HepG2 (cell line): ENCODE measurements around the gene FAM114A1. TPM values are rescaled to one million over a fixed set of nuclear protein-coding genes. Genes with fewer than 3 reads are reported as not detected.
A peak's percentile ranks its signal among the peaks of the same experiment; 100 is the strongest.

Source experiments
- ASH2L ChIP-seq: fragments of 300-600, 200-600 bp; sonication (generic); IDR thresholded peaks from 2 replicates; pipeline ENCODE4 v1.7.0; 2017; ENCODE audit warnings: low read depth, mild to moderate bottlenecking, moderate library complexity, mixed read lengths, low read length; ENCODE audit not compliant: insufficient read length
- DR1 ChIP-seq: sonication (generic); formaldehyde crosslinking; IDR thresholded peaks from 2 replicates; pipeline ENCODE4 v1.8.0; 2021; ENCODE audit warnings: mild to moderate bottlenecking, missing genetic modification reagents, inconsistent platforms
- EP300 ChIP-seq, 3 experiments: sonication (generic) in 1 of 3; formaldehyde crosslinking in 1 of 3; IDR thresholded peaks; 2 replicates each; pipeline versions ENCODE4 v1.5.1 to v1.6.1; 2011 to 2020; ENCODE audit warnings: low read depth in 2 of 3, low read length in 2 of 3, borderline replicate concordance in 1 of 3, improper control_type of control experiment in 1 of 3, mild to moderate bottlenecking in 1 of 3, missing genetic modification reagents in 1 of 3, moderate library complexity in 1 of 3
- HOXA3 ChIP-seq: sonication (generic); formaldehyde crosslinking; IDR thresholded peaks from 2 replicates; pipeline ENCODE4 v1.5.0; 2020; ENCODE audit warnings: missing genetic modification reagents
- KDM2A ChIP-seq: sonication (generic); formaldehyde crosslinking; IDR thresholded peaks from 2 replicates; pipeline ENCODE4 v1.4.0; 2020; ENCODE audit warnings: low read depth, missing genetic modification reagents, borderline replicate concordance
- POLR2A ChIP-seq, 2 experiments: IDR thresholded peaks; 2 replicates each; pipeline ENCODE4 v1.6.1; 2011; ENCODE audit warnings: low read depth in 2 of 2, low read length in 2 of 2, mild to moderate bottlenecking in 1 of 2, moderate library complexity in 1 of 2; ENCODE audit not compliant: insufficient read depth in 1 of 2
- SOX6 ChIP-seq, 2 experiments: fragments of 450-650 bp in 1 of 2; sonication (generic) in 1 of 2; formaldehyde crosslinking in 1 of 2; IDR thresholded peaks; 2 replicates each; pipeline versions ENCODE4 v1.4.0 to v1.6.1; 2017 to 2020; ENCODE audit warnings: antibody characterized with exemption in 1 of 2, mild to moderate bottlenecking in 1 of 2, missing genetic modification reagents in 1 of 2
- STAT5B ChIP-seq: sonication (generic); formaldehyde crosslinking; IDR thresholded peaks from 2 replicates; pipeline ENCODE4 v1.4.0; 2020; ENCODE audit warnings: missing genetic modification reagents
- YEATS4 ChIP-seq: sonication (generic); formaldehyde crosslinking; IDR thresholded peaks from 2 replicates; pipeline ENCODE4 v1.4.0; 2020; ENCODE audit warnings: missing genetic modification reagents, borderline replicate concordance
- YY1 ChIP-seq: IDR thresholded peaks from 2 replicates; pipeline ENCODE4 v1.6.1; 2011; ENCODE audit warnings: low read length, low read depth, moderate library complexity, mild to moderate bottlenecking; ENCODE audit not compliant: insufficient read depth, insufficient replicate concordance
- ZKSCAN8 ChIP-seq: IDR thresholded peaks from 2 replicates; pipeline ENCODE4 v1.6.1; 2016; ENCODE audit warnings: borderline replicate concordance, missing genetic modification reagents, missing compliant biosample characterization
- ZMYM2 ChIP-seq: sonication (generic); formaldehyde crosslinking; IDR thresholded peaks from 2 replicates; pipeline ENCODE4 v1.8.0; 2022; ENCODE audit warnings: mild to moderate bottlenecking, missing genetic modification reagents
- ZMYM4 ChIP-seq: sonication (generic); formaldehyde crosslinking; IDR thresholded peaks from 2 replicates; pipeline ENCODE4 v1.8.1; 2023; ENCODE audit warnings: mild to moderate bottlenecking, missing genetic modification reagents
- ZNF446 ChIP-seq: sonication (generic); formaldehyde crosslinking; IDR thresholded peaks from 2 replicates; pipeline ENCODE4 v1.5.0; 2020; ENCODE audit warnings: mild to moderate bottlenecking, missing genetic modification reagents
- ZSCAN31 ChIP-seq: sonication (generic); formaldehyde crosslinking; IDR thresholded peaks from 2 replicates; pipeline ENCODE4 v1.5.0; 2020; ENCODE audit warnings: low read depth, mild to moderate bottlenecking, missing genetic modification reagents
- polyA plus RNA-seq, 8 experiments: library from polyadenylated mRNA; depleted of rRNA in 3 of 8; stranded (reverse) in 7 of 8; unstranded in 1 of 8; fragments of >200 nt; fragmentation: Illumina TruSeq in 4 of 8; extraction: Trizol in 4 of 8; gene quantifications; 2 replicates each; pipeline versions ENCODE4 v1.2.1 to v1.2.3, GENCODE V29; 2011 to 2016; ENCODE audit warnings: low read depth in 4 of 8, missing spikeins in 1 of 8, mixed read lengths in 1 of 8; ENCODE audit not compliant: insufficient read depth in 1 of 8
- total RNA-seq, 5 experiments: library from RNA; depleted of rRNA; stranded (reverse); fragments of >200 nt; fragmentation: Illumina TruSeq; extraction: Trizol; gene quantifications; 2 replicates each; pipeline ENCODE4 v1.2.3, GENCODE V29; 2016; ENCODE audit warnings: low read depth in 1 of 5
- TF ChIP-seq, protein P1 (sequence below): IDR thresholded peaks from 2 replicates; pipeline ENCODE4 v1.6.1; 2016; ENCODE audit warnings: missing genetic modification reagents, missing compliant biosample characterization
- TF ChIP-seq, protein P2 (sequence below): sonication (generic); formaldehyde crosslinking; IDR thresholded peaks from 2 replicates; pipeline ENCODE4 v1.4.0; 2020; ENCODE audit warnings: missing genetic modification reagents
- TF ChIP-seq, protein P3 (sequence below): sonication (generic); formaldehyde crosslinking; IDR thresholded peaks from 2 replicates; pipeline ENCODE4 v1.9.0; 2022; ENCODE audit warnings: missing genetic modification reagents, mild to moderate bottlenecking, borderline replicate concordance
- TF ChIP-seq, protein P4 (sequence below): sonication (generic); formaldehyde crosslinking; IDR thresholded peaks from 2 replicates; pipeline ENCODE4 v1.4.0; 2020; ENCODE audit warnings: mild to moderate bottlenecking, missing genetic modification reagents
- TF ChIP-seq, protein P5 (sequence below): IDR thresholded peaks from 2 replicates; pipeline ENCODE4 v1.6.1; 2016
- TF ChIP-seq, protein P6 (sequence below): sonication (generic); formaldehyde crosslinking; IDR thresholded peaks from 2 replicates; pipeline ENCODE4 v1.8.0; 2023; ENCODE audit warnings: mild to moderate bottlenecking, missing genetic modification reagents

FAM114A1 gene
- total and polyA plus RNA-seq, 2 of the 13 experiments (the other 11 are each of a cell fraction or from before 2014, with no cell fraction given) = 61.0 to 76.9 TPM

DNA sequence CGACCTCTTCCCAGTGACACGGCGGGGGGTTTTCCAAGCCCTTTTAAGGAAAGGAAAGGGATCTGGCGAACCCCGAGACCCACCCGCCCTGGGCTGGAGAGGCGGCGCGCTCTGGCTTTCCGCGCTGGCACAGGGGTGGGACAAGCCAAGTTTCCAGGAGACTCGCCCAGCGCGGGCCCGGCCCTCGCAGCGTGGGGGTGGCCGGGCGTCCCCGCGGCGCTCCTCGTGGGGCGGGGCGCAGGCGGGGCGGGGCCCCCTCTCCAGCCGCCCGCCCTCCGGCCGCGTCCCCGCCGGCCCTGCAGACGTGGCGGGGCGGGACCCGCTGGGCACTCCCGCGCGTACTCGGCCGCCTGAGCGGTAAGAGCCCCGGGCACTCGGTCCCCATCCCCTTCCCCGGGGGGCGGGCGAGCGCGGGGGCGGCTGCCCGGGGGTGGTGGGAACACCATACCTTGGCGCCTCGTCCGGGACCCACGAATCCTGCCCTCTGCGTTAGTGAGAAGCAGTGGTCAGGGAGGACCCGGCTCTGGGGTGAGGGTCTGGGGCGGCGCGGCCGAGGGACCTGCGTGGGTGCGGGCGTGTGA, at the start of gene FAM114A1 (continued):
- TF ChIP-seq DR1 (CRISPR knock-in tag) (no peak; the same call in 1 of the 2 replicates), POLR2A (IDR thresholded peaks at IDR 0.05; ENCODE audit: insufficient read depth in 1 of 2, low read depth in 2 of 2, low read length in 2 of 2) (peak; percentile 56 to 63; a peak in 3 of 4 replicates), ZMYM2 (CRISPR knock-in tag) (no peak), ASH2L (peak; percentile 26), STAT5B (CRISPR knock-in tag) (no peak), YY1 (peak; percentile 42), ZNF446 (CRISPR knock-in tag) (peak; percentile 48; the same call in 1 of the 2 replicates), ZSCAN31 (CRISPR knock-in tag) (0 out of 2 replicates have a peak, but pooled peaks have one; percentile 25), YEATS4 (peak; percentile 73; the same call in 1 of the 2 replicates), HOXA3 (CRISPR knock-in tag) (peak; percentile 8), SOX6 (IDR thresholded peaks at IDR 0.05) (no peak), SOX6 (CRISPR knock-in tag; IDR thresholded peaks at IDR 0.05) (0 out of 2 replicates have a peak, but pooled peaks have one; percentile 17), EP300 (IDR thresholded peaks at IDR 0.05; ENCODE audit: low read depth in 2 of 2, low read length in 2 of 2) (peak in 1 of 2 experiments; percentile 15; a peak in 1 of 4 replicates), EP300 (CRISPR knock-in tag; IDR thresholded peaks at IDR 0.05; ENCODE audit: borderline replicate concordance) (no peak), ZMYM4 (0 out of 2 replicates have a peak, but pooled peaks have one; percentile 30), ZKSCAN8 (CRISPR knock-in tag) (no peak), KDM2A (CRISPR knock-in tag) (peak; percentile 24; the same call in 1 of the 2 replicates)
- TF ChIP-seq, protein P1, sequence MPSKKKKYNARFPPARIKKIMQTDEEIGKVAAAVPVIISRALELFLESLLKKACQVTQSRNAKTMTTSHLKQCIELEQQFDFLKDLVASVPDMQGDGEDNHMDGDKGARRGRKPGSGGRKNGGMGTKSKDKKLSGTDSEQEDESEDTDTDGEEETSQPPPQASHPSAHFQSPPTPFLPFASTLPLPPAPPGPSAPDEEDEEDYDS (CRISPR knock-in tag) = peak; percentile 31
- TF ChIP-seq, protein P2, sequence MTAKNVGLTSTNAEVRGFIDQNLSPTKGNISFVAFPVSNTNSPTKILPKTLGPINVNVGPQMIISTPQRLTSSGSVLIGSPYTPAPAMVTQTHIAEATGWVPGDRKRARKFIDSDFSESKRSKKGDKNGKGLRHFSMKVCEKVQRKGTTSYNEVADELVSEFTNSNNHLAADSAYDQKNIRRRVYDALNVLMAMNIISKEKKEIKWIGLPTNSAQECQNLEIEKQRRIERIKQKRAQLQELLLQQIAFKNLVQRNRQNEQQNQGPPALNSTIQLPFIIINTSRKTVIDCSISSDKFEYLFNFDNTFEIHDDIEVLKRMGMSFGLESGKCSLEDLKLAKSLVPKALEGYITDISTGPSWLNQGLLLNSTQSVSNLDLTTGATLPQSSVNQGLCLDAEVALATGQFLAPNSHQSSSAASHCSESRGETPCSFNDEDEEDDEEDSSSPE (CRISPR knock-in tag) = peak; percentile 62
- TF ChIP-seq, protein P3, sequence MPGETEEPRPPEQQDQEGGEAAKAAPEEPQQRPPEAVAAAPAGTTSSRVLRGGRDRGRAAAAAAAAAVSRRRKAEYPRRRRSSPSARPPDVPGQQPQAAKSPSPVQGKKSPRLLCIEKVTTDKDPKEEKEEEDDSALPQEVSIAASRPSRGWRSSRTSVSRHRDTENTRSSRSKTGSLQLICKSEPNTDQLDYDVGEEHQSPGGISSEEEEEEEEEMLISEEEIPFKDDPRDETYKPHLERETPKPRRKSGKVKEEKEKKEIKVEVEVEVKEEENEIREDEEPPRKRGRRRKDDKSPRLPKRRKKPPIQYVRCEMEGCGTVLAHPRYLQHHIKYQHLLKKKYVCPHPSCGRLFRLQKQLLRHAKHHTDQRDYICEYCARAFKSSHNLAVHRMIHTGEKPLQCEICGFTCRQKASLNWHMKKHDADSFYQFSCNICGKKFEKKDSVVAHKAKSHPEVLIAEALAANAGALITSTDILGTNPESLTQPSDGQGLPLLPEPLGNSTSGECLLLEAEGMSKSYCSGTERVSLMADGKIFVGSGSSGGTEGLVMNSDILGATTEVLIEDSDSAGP = 0 out of 2 replicates have a peak, but pooled peaks have one; percentile 13
- TF ChIP-seq, protein P4, sequence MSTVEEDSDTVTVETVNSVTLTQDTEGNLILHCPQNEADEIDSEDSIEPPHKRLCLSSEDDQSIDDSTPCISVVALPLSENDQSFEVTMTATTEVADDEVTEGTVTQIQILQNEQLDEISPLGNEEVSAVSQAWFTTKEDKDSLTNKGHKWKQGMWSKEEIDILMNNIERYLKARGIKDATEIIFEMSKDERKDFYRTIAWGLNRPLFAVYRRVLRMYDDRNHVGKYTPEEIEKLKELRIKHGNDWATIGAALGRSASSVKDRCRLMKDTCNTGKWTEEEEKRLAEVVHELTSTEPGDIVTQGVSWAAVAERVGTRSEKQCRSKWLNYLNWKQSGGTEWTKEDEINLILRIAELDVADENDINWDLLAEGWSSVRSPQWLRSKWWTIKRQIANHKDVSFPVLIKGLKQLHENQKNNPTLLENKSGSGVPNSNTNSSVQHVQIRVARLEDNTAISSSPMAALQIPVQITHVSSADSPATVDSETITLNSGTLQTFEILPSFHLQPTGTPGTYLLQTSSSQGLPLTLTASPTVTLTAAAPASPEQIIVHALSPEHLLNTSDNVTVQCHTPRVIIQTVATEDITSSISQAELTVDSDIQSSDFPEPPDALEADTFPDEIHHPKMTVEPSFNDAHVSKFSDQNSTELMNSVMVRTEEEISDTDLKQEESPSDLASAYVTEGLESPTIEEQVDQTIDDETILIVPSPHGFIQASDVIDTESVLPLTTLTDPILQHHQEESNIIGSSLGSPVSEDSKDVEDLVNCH (CRISPR knock-in tag) = no peak
- TF ChIP-seq, protein P5, sequence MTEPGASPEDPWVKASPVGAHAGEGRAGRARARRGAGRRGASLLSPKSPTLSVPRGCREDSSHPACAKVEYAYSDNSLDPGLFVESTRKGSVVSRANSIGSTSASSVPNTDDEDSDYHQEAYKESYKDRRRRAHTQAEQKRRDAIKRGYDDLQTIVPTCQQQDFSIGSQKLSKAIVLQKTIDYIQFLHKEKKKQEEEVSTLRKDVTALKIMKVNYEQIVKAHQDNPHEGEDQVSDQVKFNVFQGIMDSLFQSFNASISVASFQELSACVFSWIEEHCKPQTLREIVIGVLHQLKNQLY (CRISPR knock-in tag) = no peak
- TF ChIP-seq, protein P6, sequence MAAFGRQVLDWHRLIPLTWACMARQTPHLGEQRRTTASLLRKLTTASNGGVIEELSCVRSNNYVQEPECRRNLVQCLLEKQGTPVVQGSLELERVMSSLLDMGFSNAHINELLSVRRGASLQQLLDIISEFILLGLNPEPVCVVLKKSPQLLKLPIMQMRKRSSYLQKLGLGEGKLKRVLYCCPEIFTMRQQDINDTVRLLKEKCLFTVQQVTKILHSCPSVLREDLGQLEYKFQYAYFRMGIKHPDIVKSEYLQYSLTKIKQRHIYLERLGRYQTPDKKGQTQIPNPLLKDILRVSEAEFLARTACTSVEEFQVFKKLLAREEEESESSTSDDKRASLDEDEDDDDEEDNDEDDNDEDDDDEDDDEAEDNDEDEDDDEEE (CRISPR knock-in tag) = peak; percentile 25; the same call in 1 of the 2 replicates
